Neutrophil (primary cell): ENCODE data around the gene DPH6.

Source experiments
- H3K27ac ChIP-seq: fragments of 200-600 bp; sonication (generic); 2 replicates; pipeline ENCODE4 v1.5.1; 2016; ENCODE audit warnings: mild to moderate bottlenecking, moderate library complexity
- H3K27me3 ChIP-seq: fragments of 200-600 bp; sonication (generic); 2 replicates; pipeline ENCODE4 v1.6.0; 2016; ENCODE audit warnings: mild to moderate bottlenecking
- H3K36me3 ChIP-seq: fragments of 200-600 bp; sonication (generic); 2 replicates; pipeline ENCODE4 v1.5.1; 2017
- H3K4me1 ChIP-seq, 2 experiments: fragments of 200-600 bp in 1 of 2; sonication (generic) in 1 of 2; 1 replicate in 1 of 2; 2 replicates in 1 of 2; pipeline versions ENCODE4 v1.5.1 to v1.6.1; 2013 to 2016; ENCODE audit warnings: low read depth in 1 of 2, low read length in 1 of 2, mild to moderate bottlenecking in 1 of 2, moderate library complexity in 1 of 2; ENCODE audit not compliant: control insufficient read depth in 1 of 2, insufficient read depth in 1 of 2
- H3K4me3 ChIP-seq, 2 experiments: fragments of 200-600 bp in 1 of 2; sonication (generic) in 1 of 2; 1 replicate in 1 of 2; 2 replicates in 1 of 2; pipeline ENCODE4 v1.5.1; 2013 to 2016; ENCODE audit warnings: low read depth in 1 of 2, low read length in 1 of 2, mild to moderate bottlenecking in 1 of 2, moderate library complexity in 1 of 2
- H3K9me3 ChIP-seq: fragments of 200-600 bp; sonication (generic); 2 replicates; pipeline ENCODE4 v1.5.1; 2016
- CTCF ChIP-seq: fragments of 200-600 bp; sonication (generic); IDR thresholded peaks from 2 replicates; pipeline ENCODE4 v1.5.1; 2016; ENCODE audit warnings: antibody characterized with exemption

The DPH6 gene

GRCh38 chr15:35486296-35486695, 59.7 kb downstream of the DPH6 start:
- Histone ChIP-seq H3K4me3 (no peak overlapping the region), H3K36me3 (no peaks in the 10 kb centered on the region), H3K27ac (no peak overlapping the region), H3K9me3 (peaks cover 2% of the 10 kb centered on the region), H3K4me1 (peaks cover 4 to 11% of the 10 kb centered on the region in 2 experiments), H3K27me3 (no peaks in the 10 kb centered on the region)
- TF ChIP-seq CTCF, result no peak

GRCh38 chr15:35485411-35485810, 60.6 kb downstream of the DPH6 start:
- peaks cover 4 to 18% of the 10 kb centered on the region in 2 experiments for H3K4me1 ChIP-seq
- H3K27ac ChIP-seq, result no peak overlapping the region
- TF ChIP-seq CTCF, result no peak
- no peak overlapping the region for H3K4me3 ChIP-seq
- no peaks in the 10 kb centered on the region for H3K27me3 ChIP-seq
- no peaks in the 10 kb centered on the region for H3K36me3 ChIP-seq
- H3K9me3 ChIP-seq, result peaks cover 2% of the 10 kb centered on the region

GRCh38 chr15:35484231-35484945, 61.6 kb downstream of the DPH6 start:
- Histone ChIP-seq H3K36me3 (no peaks in the 10 kb centered on the region), H3K4me1 (peaks cover 4 to 18% of the 10 kb centered on the region in 2 experiments), H3K27me3 (no peaks in the 10 kb centered on the region), H3K9me3 (peaks cover 2% of the 10 kb centered on the region), H3K4me3 (no peak overlapping the region), H3K27ac (no peak overlapping the region)
- no peak for TF ChIP-seq CTCF

- peaks cover 2% of the 10 kb centered on the region for H3K9me3 ChIP-seq
- H3K36me3 ChIP-seq, result no peaks in the 10 kb centered on the region
- H3K27ac ChIP-seq, result no peak overlapping the region
- H3K27me3 ChIP-seq, result no peaks in the 10 kb centered on the region
- H3K4me3 ChIP-seq, result no peak overlapping the region
- TF ChIP-seq CTCF, result no peak
- peaks cover 4 to 18% of the 10 kb centered on the region in 2 experiments for H3K4me1 ChIP-seq
Measured at GRCh38 chr15:35481992-35482391, 64.0 kb downstream of the DPH6 start.

GRCh38 chr15:35481064-35481463, 64.9 kb downstream of the DPH6 start:
- Histone ChIP-seq H3K36me3 (no peaks in the 10 kb centered on the region), H3K27me3 (no peaks in the 10 kb centered on the region), H3K4me3 (no peak overlapping the region), H3K27ac (no peak overlapping the region), H3K9me3 (no peaks in the 10 kb centered on the region), H3K4me1 (peaks cover 4 to 18% of the 10 kb centered on the region in 2 experiments)
- TF ChIP-seq CTCF, result no peak
